IMR-90 (cell line): ENCODE results near the gene KRTAP10-11. TPM values are rescaled to one million over a fixed set of nuclear protein-coding genes. Genes with fewer than 3 reads are reported as not detected.

Experiments
- ATAC-seq: fragments of 200-7000 bp; cut with Tn5 transposase; 2 replicates; pipeline ENCODE4 v1.9.1; 2020; ENCODE audit warnings: low read depth, mild to moderate bottlenecking, moderate library complexity
- BruUV-seq: library from RNA; stranded (reverse); fragments of 400-500 nt; replicated peaks from 2 replicates; lab custom pipeline; 2021; lab: Mats Ljungman, UMichigan
- CTCF ChIA-PET: fragments of 300-600 bp; formaldehyde crosslinking; extraction: SDS; loops from one replicate; lab custom pipeline; 2021; ENCODE audit warnings: antibody characterized with exemption; lab: Yijun Ruan, JAX
- POLR2A ChIA-PET: fragments of 300-600 bp; sonication (Branson Sonifier 250); formaldehyde crosslinking; loops from one replicate; lab custom pipeline; 2022; ENCODE audit warnings: antibody characterized with exemption; ENCODE audit not compliant: unreplicated experiment; lab: Charles Lee
- DNase-seq: peaks from one replicate; pipeline ENCODE4 v3.0.0; 2013
- H2AFZ ChIP-seq: replicated peaks from 2 replicates; pipeline ENCODE3; 2013; ENCODE audit warnings: low read length, mild to moderate bottlenecking; ENCODE audit not compliant: poor library complexity
- H2AK5ac ChIP-seq: 2 replicates; pipeline ENCODE4 v1.6.1; 2013; ENCODE audit warnings: low read depth, low read length, inconsistent platforms
- H2AK9ac ChIP-seq: replicated peaks from 2 replicates; pipeline ENCODE3; 2013; ENCODE audit warnings: mild to moderate bottlenecking, low read depth, low read length, moderate library complexity; ENCODE audit not compliant: poor library complexity
- H2BK120ac ChIP-seq: 2 replicates; pipeline ENCODE4 v1.6.1; 2013; ENCODE audit warnings: low read depth, low read length, inconsistent platforms
- H2BK15ac ChIP-seq: 3 replicates; pipeline ENCODE4 v1.6.1; 2013; ENCODE audit warnings: low read depth, low read length, inconsistent platforms
- H2BK20ac ChIP-seq: 2 replicates; pipeline ENCODE4 v1.6.1; 2013; ENCODE audit warnings: low read depth, mild to moderate bottlenecking, inconsistent platforms, low read length, moderate library complexity
- H2BK5ac ChIP-seq: 2 replicates; pipeline ENCODE4 v1.6.1; 2013; ENCODE audit warnings: mild to moderate bottlenecking, low read depth, low read length, inconsistent platforms; ENCODE audit not compliant: poor library complexity, severe bottlenecking
- H3K14ac ChIP-seq: replicated peaks from 2 replicates; pipeline ENCODE4 v1.6.1; 2013; ENCODE audit warnings: low read depth, low read length, inconsistent platforms
- H3K18ac ChIP-seq: 2 replicates; pipeline ENCODE4 v1.6.1; 2013; ENCODE audit warnings: low read depth, low read length, control low read depth
- H3K23ac ChIP-seq: 2 replicates; pipeline ENCODE4 v1.6.1; 2013; ENCODE audit warnings: low read depth, low read length, inconsistent platforms
- H3K27ac ChIP-seq: 2 replicates; pipeline ENCODE4 v1.5.1; 2013; ENCODE audit warnings: mild to moderate bottlenecking, control low read depth, low read length; ENCODE audit not compliant: insufficient read depth
- H3K27me3 ChIP-seq: 2 replicates; pipeline ENCODE4 v1.6.1; 2013; ENCODE audit warnings: low read length; ENCODE audit not compliant: control insufficient read depth, insufficient read depth
- H3K36me3 ChIP-seq: 2 replicates; pipeline ENCODE4 v1.6.1; 2013; ENCODE audit warnings: low read length, mixed read lengths; ENCODE audit not compliant: control insufficient read depth, insufficient read depth
- H3K4ac ChIP-seq: 2 replicates; pipeline ENCODE4 v1.6.1; 2013; ENCODE audit warnings: low read depth, low read length, inconsistent platforms
- H3K4me1 ChIP-seq: 2 replicates; pipeline ENCODE4 v1.6.1; 2013; ENCODE audit warnings: low read length, mixed read lengths; ENCODE audit not compliant: control insufficient read depth, insufficient read depth
- H3K4me2 ChIP-seq: 2 replicates; pipeline ENCODE4 v1.6.1; 2013; ENCODE audit warnings: low read depth, mild to moderate bottlenecking, control low read depth, low read length, moderate library complexity
- H3K4me3 ChIP-seq: 2 replicates; pipeline ENCODE4 v1.5.1; 2013; ENCODE audit warnings: low read depth, mild to moderate bottlenecking, control low read depth, low read length, moderate library complexity; ENCODE audit not compliant: insufficient read depth
- H3K56ac ChIP-seq: 2 replicates; pipeline ENCODE4 v1.6.1; 2013; ENCODE audit warnings: low read length, inconsistent platforms; ENCODE audit not compliant: insufficient read depth; ENCODE audit errors: extremely low read depth
- H3K79me1 ChIP-seq, 2 experiments: 2 replicates each; pipeline ENCODE4 v1.6.1; 2013; ENCODE audit warnings: low read length in 2 of 2, inconsistent platforms in 1 of 2, low read depth in 1 of 2
- H3K9ac ChIP-seq: 2 replicates; pipeline ENCODE4 v1.6.1; 2013; ENCODE audit warnings: low read depth, low read length, control low read depth
- H3K9me1 ChIP-seq: 2 replicates; pipeline ENCODE4 v1.6.1; 2013; ENCODE audit warnings: low read length, inconsistent platforms; ENCODE audit not compliant: insufficient read depth
- H3K9me3 ChIP-seq: 2 replicates; pipeline ENCODE4 v1.6.1; 2013; ENCODE audit warnings: low read length; ENCODE audit not compliant: control insufficient read depth, insufficient read depth
- H4K20me1 ChIP-seq: 2 replicates; pipeline ENCODE4 v1.6.1; 2013; ENCODE audit warnings: low read length, inconsistent platforms; ENCODE audit not compliant: insufficient read depth
- H4K5ac ChIP-seq: 2 replicates; pipeline ENCODE4 v1.6.1; 2013; ENCODE audit warnings: mild to moderate bottlenecking, low read depth, low read length, control low read depth
- H4K8ac ChIP-seq, 2 experiments: 2 replicates each; pipeline ENCODE4 v1.6.1; 2013; ENCODE audit warnings: low read depth in 2 of 2, low read length in 2 of 2, control low read depth in 1 of 2, inconsistent platforms in 1 of 2
- H4K91ac ChIP-seq: 2 replicates; pipeline ENCODE4 v1.6.1; 2013; ENCODE audit warnings: low read depth, low read length, inconsistent platforms; ENCODE audit not compliant: insufficient read depth
- BHLHE40 ChIP-seq: fragments of 150-350 bp; IDR thresholded peaks from 2 replicates; pipeline ENCODE4 v1.6.1; 2016; ENCODE audit warnings: mild to moderate bottlenecking, low read depth, low read length
- MXI1 ChIP-seq: IDR thresholded peaks from 2 replicates; pipeline ENCODE4 v1.6.1; 2012; ENCODE audit warnings: low read depth, mild to moderate bottlenecking, low read length, moderate library complexity, borderline replicate concordance
- WGBS, 2 experiments: methylation state at CpG; one replicate each; pipeline versions ENCODE4 v1.1.5 to v1.1.7; 2013; ENCODE audit warnings: missing lambda C conversion rate in 2 of 2; ENCODE audit not compliant: insufficient read length in 1 of 2; ENCODE audit errors: extremely low coverage in 2 of 2; 5-methylcytosine and 5-hydroxymethylcytosine counted together
- dilution Hi-C: fragments of 300-500 bp; cut with HindIII; formaldehyde crosslinking; loops from one replicate; pipeline ENCODE4 v1.14.3; 2018; ENCODE audit warnings: low sequenced_read_pairs; ENCODE audit not compliant: unreplicated experiment
- in situ Hi-C: fragments of 300-500 bp; cut with MboI; formaldehyde crosslinking; loops from 3 replicates; pipeline ENCODE4 v1.14.3; 2019; ENCODE audit warnings: low sequenced_read_pairs, inconsistent platforms, mixed read lengths
- intact Hi-C: fragments of 100-400 bp; cut with micrococcal nuclease; formaldehyde crosslinking; loops from 2 replicates; pipeline ENCODE4 v1.10.0; 2022
- polyA plus RNA-seq, 3 experiments: library from polyadenylated mRNA; depleted of rRNA; stranded (reverse); fragments of >200 nt; gene quantifications; 2 replicates each; pipeline ENCODE4 v1.2.3, GENCODE V29; 2012; ENCODE audit warnings: low replicate concordance in 1 of 3
- total RNA-seq: library from RNA; depleted of rRNA; stranded (reverse); fragments of >200 nt; gene quantifications from 2 replicates; pipeline ENCODE4 v1.2.3, GENCODE V29; 2012

The KRTAP10-11 gene
- total and polyA plus RNA-seq, 2 of the 4 experiments (the other 2 are of a cell fraction), result not detected

DNA sequence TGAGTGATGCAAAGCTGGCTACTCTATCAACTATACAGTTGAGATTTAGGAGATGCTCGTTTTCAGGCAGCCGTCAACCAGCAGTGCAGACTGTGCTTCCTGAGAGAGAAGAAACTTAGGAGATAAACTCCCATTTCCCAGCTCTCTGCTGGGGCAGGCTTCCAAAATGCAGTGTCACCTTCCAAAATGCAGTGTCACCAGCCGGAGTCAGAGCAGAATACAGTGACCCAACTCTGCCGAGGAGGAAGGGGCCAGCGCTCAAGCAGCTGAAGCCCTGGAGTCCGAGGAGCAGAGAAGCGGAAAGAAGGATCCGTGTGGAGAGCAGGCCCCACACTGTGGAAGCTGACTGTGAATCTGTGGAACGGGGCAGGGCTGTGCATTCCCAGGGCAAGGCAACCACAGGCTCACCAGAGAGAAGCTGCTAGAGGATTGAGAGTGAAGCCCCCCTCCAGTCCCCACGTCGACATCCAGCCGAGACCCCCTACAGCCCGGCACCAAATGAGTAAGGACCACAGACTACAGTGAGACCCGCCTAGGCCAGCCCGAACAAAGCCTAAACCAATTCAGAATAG lies 36.5 kb downstream of the KRTAP10-11 start:
- CTCF ChIA-PET, result no interaction called here

More for the DNA sequence above, 36.5 kb downstream of the KRTAP10-11 start:
- Histone ChIP-seq H3K18ac (no peak overlapping the region), H2BK20ac (no peak overlapping the region), H2AFZ (no peak overlapping the region), H3K79me1 (no peaks in the 10 kb centered on the region), H3K27ac (no peak overlapping the region), H2BK15ac (no peak overlapping the region), H3K56ac (no peak overlapping the region), H3K27me3 (peaks cover 34% of the 10 kb centered on the region), H4K91ac (no peak overlapping the region), H3K4ac (no peak overlapping the region), H2AK5ac (no peak overlapping the region), H3K23ac (no peak overlapping the region), H3K4me3 (no peak overlapping the region), H3K4me1 (no peaks in the 10 kb centered on the region), H2BK120ac (no peak overlapping the region), H2AK9ac (no peak overlapping the region), H3K9me3 (no peaks in the 10 kb centered on the region), H3K4me2 (no peak overlapping the region), H4K20me1 (no peaks in the 10 kb centered on the region), H3K36me3 (no peaks in the 10 kb centered on the region), H2BK5ac (no peak overlapping the region), H3K9me1 (no peaks in the 10 kb centered on the region), H3K9ac (no peak overlapping the region), H4K5ac (no peak overlapping the region), H4K8ac (no peak overlapping the region), H3K14ac (no peak overlapping the region)
- dilution Hi-C loops, result no loop called here
- TF ChIP-seq BHLHE40 (no peak), MXI1 (no peak)
- POLR2A ChIA-PET, result no interaction called here
- DNase-seq (no peak), ATAC-seq (no peak)
- in situ Hi-C loops, result no loop called here
- BruUV-seq, result no TSS peak
- intact Hi-C loops, result no loop called here
- 20% methylated on average over 1 of the region's 15 CpGs; no CpG with 5 or more reads in 1 of the 2 experiments for WGBS, 2 experiments
